NCI-H1092 (cell line): ENCODE data around the gene FBXW8.

Source experiments
- DNase-seq: peaks from one replicate; lab custom pipeline; 2025; lab: John Stamatoyannopoulos, UW

Gene FBXW8

DNA sequence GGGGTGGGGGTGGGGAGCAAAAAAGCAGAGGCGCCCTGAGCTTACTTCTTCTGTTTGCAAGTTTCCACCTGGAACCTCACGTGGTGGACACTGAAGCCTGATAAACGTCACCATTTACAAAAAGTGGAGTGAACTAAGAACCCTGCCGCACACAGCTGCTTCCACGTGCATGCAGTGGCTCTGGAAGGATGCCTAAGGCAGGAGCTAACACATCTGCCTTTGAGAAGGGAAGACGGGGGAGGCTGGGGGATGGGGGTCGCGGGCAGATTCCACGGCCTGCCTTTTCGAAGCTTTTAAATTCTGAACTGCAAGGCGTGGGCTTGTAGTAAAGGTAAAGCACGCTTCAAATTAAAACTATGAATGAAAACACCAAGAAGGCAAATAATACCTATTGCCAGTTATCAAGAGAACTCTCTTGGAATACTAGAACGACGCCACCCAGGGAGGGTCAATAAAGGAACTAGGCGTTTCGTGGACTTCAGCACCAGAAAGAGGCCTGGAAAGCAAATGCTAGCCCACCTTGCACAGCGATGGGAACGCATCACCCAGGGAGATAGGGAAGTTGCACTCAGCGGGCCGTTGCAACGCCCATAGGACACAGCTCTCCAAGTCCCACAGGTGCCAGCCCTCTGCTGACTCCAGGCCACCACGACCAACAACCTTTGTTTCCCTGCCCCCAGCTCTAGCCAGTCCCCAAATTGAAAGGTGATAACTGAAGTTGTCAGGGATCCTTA lies 126.7 kb downstream of the FBXW8 start:
- DNase-seq = no peak

DNA sequence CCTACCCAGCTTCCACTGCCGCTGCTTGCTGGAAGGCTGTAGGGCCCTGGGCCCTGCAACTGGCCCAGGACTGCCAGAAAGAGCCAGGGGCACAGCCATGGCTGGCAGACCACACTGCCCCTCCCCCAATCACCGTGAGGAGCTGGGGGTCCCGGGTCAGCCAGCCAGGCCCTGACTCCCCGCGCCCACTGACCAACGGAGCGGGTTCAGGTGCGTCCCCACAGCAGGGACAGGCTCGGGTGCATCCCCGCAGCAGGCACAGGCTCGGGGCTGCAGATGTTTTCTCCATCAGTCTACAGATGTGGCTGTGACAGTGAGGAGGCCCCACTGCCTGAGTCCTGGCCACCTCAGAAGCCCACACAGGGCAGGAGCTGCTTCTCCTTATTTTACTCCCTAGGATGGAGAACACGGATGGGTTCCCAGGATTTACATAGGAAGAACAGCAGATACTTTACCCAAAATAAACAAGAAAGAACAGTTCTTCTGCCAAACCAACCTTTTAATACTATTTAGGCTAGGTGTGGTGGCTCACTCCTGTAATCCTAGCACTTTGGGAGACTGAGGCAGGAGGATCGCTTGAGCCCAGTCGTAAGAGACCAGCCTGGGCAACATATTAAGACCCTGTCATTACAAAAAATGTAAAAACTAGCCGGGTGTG lies 127.4 kb downstream of the FBXW8 start:
- DNase-seq = no peak

DNA sequence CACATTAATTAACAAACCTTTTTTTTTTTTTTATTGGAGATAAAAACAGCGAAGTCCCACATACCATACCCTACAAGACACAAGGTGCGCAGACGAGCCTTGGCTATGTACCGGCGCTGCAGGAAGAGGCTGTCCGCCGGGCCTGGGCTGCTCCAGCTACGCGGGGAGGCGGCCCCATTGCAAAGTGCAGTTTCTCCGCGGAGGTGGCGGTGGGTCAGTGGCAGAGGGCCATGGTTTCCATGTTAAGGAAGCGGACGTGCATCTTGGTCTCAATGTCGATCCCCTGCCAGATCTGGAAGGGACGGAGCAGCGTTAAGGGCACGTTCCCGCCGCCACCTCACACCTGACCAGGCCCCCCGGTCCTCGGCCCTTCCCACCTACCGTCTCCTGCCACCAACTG lies 128.2 kb downstream of the FBXW8 start:
- no peak for DNase-seq

DNA sequence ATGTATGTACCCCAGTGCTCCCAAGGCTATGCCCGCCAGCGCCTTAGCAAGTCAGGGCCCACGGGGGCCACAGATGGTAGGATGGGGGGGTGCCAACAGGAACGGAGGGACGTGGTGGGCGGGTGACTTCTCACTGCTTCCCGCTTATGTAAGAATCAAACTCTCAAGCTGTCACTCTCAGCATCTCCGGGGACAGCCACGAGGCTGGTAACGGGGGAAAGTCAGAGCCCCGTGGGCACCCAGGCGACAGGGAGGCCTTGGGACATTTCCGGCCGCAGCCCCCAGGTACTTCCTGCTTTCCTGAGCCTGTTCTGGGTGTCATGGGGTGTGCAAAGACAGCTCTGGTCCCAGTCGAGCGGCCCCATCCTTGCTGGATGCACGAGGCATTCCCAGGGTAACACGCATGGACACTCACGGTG lies 129.2 kb downstream of the FBXW8 start:
- DNase-seq = no peak

DNA sequence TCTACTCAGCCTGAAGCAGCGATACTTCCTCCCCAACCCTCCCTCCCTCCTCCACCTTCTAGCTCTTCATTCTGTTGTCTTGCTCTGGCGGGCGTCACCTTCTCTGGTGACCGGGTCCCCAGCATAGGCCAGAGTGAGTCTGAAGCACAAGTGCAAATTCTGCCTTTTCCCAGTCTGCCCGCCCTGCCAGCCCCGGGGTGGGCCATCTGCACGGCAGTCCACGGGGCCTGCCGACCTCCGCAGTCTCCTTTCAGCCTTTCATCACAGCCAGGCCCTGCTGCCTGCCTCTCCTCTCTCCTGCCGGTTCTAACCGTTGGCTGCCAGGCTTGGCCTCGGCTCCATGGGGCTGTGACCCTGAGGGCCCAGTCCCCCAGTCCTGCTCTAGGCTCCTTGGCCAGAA lies 129.7 kb downstream of the FBXW8 start:
- DNase-seq = no peak

DNA sequence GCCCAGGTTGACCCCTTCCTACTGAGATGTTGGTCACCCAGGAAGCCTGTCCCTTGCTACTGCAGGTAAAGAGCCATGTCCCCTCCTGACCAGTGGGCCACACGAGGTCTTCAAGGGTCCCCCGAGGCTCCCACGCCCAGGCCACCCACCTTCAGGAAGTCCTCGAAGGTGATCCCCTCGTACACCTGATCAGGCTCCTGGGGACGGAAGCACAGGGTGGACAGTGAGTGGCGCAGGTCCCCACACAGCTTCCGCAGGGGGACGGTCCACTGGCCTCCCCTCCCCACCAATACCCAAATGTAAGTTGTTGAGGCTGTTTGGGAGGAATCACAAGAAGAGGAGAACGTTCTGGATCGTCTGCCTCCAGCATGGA lies 131.0 kb downstream of the FBXW8 start:
- DNase-seq = no peak

DNA sequence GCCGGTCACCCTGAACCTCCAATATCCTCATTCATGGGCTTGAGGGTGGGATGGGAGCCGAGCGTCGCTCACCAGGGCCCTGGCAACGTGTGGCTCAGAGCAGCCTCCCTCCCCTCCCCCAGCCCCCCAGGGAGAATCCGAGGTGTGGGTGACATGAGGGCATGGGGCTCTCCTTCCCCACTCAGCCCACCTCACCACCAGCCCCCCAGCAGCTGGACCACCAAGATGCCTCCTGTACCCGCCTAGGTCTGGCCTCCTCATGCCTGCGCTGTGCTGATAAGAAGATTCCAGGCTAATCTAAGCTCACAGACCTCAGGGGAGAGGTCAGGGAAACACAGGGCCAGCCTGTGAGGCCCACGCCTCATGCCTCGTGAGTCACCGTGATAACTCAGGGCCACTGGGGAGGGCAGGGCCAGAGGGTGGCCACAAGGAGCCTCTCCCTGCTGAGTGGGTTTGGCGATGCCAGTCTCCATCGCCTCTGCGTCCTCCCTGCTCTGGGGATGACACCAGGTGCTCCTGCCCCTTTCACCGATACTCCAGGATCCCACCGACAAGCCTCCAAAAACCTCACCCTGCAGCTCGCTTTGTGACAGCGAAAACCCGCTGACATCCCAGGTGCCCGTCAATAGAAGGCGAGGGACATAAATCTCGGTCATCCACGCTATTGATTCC lies 131.6 kb downstream of the FBXW8 start:
- DNase-seq = no peak

DNA sequence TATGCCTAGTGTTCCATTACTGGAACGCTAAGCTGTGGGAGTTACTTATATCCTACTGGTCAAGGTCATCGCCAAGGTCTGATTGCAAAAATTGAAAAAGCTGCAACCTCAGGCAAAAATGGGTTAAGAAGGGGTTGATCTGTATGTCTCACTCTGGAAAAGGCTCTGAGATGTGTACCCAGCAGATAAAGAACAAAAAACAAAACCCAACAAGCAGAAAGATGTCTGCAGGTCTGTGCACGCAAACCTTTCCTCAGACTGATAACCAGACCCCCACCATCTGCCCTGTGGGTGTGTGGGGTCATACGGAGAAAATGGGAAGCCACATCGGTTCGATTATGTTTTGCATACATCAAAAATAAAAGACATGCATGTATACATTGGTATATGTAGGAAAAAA lies 132.1 kb downstream of the FBXW8 start:
- no peak for DNase-seq

DNA sequence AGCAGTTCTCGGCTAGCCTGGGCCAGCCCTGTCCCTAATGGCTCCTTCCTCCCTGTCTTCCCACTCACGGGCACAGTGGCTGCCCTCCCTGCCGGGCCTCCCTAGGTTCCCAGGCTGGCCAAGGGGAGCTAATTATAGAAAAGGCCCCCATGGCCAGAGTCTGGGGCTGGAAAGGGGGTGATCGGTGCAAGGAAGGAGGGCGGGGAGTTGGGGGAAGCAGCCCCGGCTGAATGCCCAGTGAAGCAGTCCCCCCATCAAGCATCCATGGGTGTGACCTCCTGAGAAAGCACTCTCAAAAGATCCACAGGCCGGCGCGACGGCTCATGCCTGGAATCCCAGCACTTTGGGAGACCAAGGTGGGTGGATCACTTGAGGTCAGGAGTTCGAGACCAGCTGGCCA lies 133.6 kb downstream of the FBXW8 start:
- no peak for DNase-seq

DNA sequence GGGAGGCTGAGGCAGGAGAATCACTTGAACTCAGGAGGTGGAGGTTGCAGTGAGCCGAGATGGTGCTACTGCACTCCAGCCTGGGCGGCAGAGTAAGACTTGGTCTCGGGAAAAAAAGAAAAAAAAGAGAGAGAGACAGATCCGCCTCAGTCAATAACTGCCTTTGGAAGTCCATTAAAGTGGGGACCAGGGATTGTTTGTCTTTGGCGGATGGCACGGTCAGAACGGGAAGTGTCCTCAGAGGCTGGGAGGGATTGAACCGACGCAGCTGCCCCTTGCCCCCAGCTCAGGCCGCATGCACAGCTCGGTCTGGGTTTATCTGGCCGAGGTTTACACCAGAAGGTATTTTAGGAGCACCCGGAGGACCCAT lies 134.0 kb downstream of the FBXW8 start:
- DNase-seq = no peak

DNA sequence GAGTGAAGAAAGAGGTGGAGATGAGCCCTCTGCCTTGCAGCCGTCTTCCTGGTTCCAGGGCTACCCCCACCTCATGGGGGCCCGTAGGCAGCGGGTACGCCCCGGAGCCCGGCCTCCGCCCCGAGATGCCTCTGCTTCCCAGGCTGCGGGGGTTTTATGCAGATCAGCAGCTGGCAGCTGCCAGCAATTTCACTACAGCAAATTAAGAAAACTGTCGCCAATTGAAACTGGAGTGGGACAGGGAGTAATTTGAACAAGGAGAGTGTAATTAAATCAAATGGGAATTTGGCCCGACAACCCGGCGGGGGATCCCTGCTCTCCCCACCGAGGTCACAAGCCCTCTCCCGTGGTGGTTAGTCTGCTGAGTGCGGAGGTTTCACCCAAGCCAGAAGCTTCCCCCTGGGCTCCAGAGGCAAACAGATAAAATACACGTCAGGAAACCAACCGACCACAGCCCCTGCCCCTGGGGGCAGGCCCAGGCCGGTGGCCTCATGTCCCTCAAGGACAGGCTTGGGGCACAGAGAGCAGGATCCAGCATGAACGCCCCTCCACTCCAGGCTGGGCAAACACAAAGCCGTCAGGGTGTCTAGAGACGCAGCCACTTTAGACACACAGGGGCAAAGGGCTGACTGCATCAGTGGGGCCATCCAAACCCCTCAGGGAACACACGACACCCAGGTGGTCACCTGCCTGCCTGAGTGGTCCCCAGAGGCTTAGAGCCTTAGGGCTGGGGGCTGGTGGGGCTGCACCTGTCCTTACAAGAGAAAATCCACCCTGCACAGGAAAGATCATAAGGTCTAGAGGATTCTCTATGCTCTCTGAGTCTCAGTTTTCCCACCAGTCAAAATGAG lies 134.6 kb downstream of the FBXW8 start:
- peak; percentile 64 for DNase-seq

DNA sequence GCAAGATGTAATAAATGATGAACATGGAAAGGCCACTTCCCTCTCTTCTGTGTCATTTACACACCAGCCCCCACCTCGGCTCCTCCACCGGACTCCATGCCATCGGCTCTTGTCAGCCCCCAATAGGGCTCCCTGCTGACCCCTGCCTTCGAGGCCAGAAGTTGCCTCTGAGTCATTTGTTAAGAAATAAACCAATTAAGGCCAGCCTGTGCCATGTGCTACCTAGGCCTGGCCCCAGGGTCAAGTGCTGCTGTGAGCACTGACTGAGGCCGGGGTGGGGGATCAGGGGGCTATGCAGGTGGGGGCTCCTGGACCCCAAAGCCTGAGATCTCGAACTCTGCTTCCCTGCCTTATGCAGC lies 135.2 kb downstream of the FBXW8 start:
- DNase-seq = no peak

DNA sequence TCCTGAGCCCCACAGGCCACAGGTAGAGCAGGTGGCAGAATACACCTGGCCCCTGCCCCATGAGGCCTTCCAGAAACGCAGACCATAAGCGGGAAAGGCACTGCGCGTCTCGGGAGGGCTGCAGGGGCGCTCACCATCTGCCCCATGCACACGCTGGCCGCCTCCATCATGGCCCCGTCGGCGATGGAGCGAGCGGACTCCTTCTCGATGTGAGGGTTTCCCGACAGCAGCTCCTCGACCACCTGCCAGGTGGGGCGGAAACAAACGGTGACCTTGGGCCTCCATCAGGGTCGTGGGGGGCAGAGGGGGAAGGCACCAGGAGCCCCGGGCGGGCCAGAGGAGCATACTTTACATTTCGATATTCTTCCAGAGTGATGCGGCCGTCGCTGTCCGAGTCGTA lies 135.7 kb downstream of the FBXW8 start:
- DNase-seq = no peak

DNA sequence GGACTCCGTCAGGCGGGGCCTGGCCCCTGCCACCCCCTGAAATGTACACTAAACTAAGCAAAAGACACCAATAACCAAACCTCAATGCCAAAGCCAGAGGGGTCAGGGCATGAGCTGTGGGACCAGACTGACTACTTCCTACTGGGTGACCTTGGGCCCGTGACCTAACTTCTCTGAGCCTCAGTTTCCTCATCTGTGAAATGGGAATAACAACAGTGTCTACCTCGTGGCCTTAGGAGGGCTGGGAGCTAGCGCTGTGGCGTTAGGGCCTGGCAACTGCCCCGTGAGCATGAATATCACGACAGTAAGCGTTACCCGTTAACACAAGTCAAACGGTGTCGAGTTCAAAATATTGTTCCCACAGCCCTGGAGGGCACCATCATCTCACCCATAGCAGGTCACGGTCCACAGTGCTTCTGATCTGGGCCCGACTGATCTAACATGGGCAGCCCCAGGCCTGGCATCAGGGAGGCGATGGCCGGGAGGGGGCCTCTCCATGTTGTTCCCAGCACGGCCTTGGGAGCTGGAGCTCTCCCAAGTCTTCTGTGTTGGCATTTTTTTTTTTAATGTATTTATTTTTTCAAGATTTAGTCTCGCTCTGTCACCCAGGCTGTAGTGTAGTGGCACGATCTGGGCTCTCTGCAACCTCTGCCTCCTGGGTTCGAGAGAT lies 136.2 kb downstream of the FBXW8 start:
- no peak for DNase-seq

DNA sequence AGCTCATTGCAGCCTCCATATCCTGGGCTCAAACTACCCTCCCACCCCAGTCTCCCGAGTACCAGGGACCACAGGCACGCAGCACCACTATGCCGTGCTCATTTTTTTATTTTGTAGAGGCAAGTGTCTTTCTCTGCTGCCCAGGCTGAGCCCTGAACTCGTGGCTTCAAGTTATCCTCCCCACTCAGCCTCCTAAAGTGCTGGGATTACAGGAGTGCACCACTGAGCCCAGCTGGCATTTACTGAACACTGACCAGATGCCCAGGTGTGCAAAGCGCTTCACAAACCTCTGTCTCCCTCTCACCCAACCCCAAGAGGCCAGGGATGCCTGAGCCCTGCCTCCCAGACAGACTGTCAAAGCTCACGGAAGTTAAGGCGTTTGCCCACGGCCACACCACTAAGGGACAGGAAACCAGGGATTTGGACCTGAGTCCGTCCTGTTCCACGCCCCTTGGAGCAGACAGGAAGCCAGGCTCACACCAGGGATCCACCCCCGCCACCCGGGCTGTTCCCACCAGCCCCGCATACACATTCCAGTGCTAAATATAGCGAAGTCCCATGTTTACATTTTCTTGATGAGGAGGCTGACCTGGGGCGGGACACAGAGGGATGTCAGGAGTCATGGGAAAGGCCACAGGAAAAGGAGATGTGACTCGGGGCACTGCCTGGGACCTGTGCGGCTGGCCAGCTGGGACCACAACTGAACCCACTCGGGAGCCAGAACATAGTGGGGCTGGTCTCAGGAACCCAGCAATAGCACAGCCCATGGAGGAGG lies 137.2 kb downstream of the FBXW8 start:
- DNase-seq = no peak

DNA sequence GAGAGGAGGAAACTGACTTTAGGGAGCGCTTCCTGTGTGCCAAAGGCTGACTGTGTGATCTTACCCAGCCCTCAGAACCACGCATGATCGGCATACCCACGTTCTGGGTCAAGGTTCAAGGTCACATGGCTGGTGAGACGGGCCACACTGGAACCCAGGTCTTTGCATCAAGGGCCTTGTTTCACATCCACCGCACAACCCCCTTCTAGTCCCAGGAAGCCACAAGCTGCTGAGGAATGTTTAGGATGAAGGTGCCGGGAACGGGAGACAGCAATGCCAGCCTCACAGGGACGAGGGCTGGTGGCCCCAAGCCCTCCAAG lies 137.8 kb downstream of the FBXW8 start:
- DNase-seq = no peak

DNA sequence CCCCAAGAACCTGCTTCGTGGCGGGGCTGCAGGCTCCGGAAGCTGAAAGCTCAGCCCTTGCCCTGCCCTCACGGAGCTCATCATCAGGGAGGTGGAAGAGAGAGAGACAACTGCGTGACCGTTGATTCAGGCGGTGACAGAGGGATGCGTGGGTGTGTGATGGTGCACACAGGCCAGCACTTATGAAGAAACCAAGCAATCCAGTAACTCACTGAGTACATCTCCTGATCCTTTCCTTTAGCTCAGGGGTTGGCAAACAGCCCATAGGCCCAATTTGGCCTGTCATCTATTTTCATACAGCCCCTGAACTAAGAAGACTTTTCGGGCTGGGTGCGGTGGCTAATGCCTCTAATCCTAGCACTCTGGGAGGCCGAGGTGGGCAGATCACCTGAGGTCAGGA lies 138.5 kb downstream of the FBXW8 start:
- DNase-seq = no peak

DNA sequence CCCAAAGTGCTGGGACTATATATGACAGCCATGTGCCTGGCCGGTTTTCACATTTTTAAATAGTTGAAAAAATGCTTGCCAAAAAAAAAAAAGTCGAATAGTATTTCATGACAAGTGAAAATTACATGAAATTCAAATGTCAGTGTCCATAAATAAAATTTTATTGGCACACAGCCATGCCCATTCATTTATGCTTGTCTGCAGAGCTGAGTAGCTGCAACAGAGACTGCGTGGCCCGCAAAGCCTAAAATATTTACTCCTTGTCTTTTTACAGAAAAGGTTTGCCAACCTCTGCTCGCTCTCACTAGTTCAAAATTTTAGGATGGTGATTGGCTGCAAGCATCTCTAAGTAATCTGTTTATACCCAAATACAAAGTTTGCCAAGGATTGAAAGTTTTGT lies 139.3 kb downstream of the FBXW8 start:
- no peak for DNase-seq

DNA sequence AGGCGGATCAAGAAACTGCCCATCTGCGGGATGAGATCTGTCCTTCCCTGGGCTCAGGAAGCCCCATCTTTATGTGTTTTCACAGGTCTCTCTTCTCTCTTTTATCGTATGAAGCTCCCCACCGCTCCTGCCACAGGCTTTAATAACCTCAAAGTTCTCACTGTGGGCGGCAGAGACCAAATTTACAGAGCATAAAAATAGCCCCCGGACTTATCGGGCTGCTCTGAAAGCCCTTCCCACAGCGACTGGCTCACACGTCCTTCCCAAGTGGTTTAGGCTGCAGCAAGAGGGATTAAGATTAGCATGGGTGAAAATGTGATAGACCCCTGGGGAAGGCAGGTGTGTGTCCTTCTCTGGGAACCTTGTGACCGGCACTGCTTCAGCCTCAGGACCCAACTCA lies 140.6 kb downstream of the FBXW8 start:
- no peak for DNase-seq

DNA sequence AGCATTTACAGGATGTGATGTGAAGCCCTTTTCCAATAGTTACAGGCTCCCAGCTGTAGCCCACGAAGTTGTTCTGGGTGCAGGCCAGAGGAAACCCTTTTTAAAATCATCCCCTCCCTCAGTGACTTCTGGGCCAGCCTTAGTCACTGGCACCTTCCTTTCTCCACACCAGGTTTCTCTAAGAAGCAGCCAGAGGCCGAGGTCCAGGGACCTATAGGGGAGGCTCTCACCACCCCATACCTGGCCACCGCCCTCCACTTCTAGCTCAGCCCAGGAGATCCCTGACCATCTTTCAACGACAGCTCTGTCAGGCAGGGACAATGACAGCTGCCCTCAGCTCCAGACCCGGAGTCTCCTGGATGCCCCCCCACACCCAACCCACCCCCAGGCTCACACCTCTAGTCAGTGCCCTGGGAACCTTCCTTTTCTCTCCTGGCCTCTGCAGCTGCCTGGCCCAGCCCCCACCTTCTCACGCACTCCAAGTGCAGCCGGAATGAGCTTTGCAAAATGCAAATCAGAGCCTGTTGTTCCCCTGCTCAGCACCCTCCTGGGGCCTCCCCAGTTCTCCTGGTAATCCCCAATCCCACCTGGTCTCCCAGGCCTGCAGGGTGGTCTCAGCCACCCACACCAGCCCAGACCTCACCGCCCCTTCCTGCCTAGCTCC lies 141.8 kb downstream of the FBXW8 start:
- DNase-seq = no peak

DNA sequence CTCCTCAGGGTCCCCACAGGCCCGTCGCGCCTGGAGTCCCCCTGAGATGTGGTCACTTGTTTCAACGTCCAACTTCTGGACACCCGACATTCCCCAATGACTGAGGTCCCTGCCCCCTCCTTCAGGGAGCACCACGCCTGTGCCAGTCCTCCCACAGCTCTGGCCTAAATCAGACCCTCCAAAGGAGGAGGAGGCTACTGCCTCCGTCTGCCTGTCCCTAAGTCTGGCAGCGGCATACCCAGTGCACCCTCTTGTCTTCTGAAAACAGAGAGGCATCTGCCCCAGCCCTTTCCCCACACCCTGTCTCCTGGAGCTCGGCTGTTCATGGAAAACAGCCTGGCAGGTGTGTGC lies 142.3 kb downstream of the FBXW8 start:
- no peak for DNase-seq
